Upper lobe of left lung (tissue), 4 donors: ENCODE measurements around the gene SFXN1.

ENCODE experiments used
- CTCF ChIP-seq, 6 experiments: fragments of 450-650 bp in 4 of 6; fragments of 200-600 bp in 2 of 6; sonication (generic) in 2 of 6; IDR thresholded peaks; one replicate each; pipeline ENCODE4 v1.5.1; 2016 to 2019; ENCODE audit warnings: antibody characterized with exemption in 6 of 6
- EP300 ChIP-seq, 4 donors: sonication (generic); formaldehyde crosslinking; IDR thresholded peaks; one replicate each; pipeline ENCODE4 v1.5.1; 2017; ENCODE audit warnings: antibody characterized with exemption in 4 of 4, control low read depth in 2 of 4
- POLR2A ChIP-seq, 4 donors: fragments of 450-650 bp; IDR thresholded peaks; one replicate each; pipeline ENCODE4 v1.5.1; 2016 to 2017; ENCODE audit warnings: antibody characterized with exemption in 4 of 4, mild to moderate bottlenecking in 2 of 4
- POLR2AphosphoS5 ChIP-seq, 2 donors: sonication (generic); formaldehyde crosslinking; IDR thresholded peaks; one replicate each; pipeline ENCODE4 v1.5.1; 2017; ENCODE audit warnings: antibody characterized with exemption in 2 of 2

- TF ChIP-seq POLR2A (IDR thresholded peaks at IDR 0.05) (no peak), CTCF (IDR thresholded peaks at IDR 0.05) (no peak), EP300 (IDR thresholded peaks at IDR 0.05) (no peak), POLR2AphosphoS5 (IDR thresholded peaks at IDR 0.05) (no peak)
These were observed 33.4 kb upstream of the SFXN1 start for GRCh38 chr5:175444905-175445456.
